GM12892 (cell line): ENCODE measurements around the gene ADK.

ENCODE experiments used
- POLR2A ChIP-seq: IDR thresholded peaks from 2 replicates; pipeline ENCODE4 v1.6.1; 2011; ENCODE audit warnings: low read depth, low read length, control low read depth
- POLR2AphosphoS5 ChIP-seq: IDR thresholded peaks from 2 replicates; pipeline ENCODE4 v1.6.1; 2011; ENCODE audit warnings: low read depth, low read length, control low read depth

DNA sequence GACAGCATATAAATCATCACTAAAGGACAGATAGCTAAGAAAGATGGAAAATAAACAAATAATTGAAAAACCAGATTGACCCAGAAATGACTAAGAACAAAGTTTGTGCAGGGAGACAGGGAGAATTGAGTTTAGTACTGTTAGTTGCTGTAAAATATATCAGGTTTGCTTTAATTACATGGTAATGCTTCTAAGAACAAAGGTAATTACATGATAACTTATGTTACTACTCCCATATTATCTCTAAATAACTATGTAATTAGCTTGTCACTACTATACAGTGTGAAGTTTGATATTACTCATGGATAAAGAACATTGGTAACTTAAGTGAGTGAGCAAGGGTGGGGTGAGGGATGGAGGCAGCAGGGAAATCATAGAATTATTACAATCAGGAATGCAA lies 540.1 kb downstream of the ADK start:
- no peak for TF ChIP-seq POLR2A
- no peak for TF ChIP-seq POLR2AphosphoS5
